Sigmoid colon (tissue), 4 donors: ENCODE data around the gene JAM3.

Experiments
- POLR2AphosphoS5 ChIP-seq, 4 donors: sonication (generic); formaldehyde crosslinking; IDR thresholded peaks; one replicate each; pipeline ENCODE4 v1.6.1; 2017; ENCODE audit warnings: antibody characterized with exemption in 4 of 4
- TF ChIP-seq, protein P1 (sequence below), 4 experiments: fragments of 450-650 bp in 3 of 4; fragments of 200-600 bp in 1 of 4; IDR thresholded peaks; one replicate each; pipeline ENCODE4 v1.5.1; 2016 to 2019; ENCODE audit warnings: antibody characterized with exemption in 4 of 4, mild to moderate bottlenecking in 3 of 4, moderate library complexity in 2 of 4

DNA sequence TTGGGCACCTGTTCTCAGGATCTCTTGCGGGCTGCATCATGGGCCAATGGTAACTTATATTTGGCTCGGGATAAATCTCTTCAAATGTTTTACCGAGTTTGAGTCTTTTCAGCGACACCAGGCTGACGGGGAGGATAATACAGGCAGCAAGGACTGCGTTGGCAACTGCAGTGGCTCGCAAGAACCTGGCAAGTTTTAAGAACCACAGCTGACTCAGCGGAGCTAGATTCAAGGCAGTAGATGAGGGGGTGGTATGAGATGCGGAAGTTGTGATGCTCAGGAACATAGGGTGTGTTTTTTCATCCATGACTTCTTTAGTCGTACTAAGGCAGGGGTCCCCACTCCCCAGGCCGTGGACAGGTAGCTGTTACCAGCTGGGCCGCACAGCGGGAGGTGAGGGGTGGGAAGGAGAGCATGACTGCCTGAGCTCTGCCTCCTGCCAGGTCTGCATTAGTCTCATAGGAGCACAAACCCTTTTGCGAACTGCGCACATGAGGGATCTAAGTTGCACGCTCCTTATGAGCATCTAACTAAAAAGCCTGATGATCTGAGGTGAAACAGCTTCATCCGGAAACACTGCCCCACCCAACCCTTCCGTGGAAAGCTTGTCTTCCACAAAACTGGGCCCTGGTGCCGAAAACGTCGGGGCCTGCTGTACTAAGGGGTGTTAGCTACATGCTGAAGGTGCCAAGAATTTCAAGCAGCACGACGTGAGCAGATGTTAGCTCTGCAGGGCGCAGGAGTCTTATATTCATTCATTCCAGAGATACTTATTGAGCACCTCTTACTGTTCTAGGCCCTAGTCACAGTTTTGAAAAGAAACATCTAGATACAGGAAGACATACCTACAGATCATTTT, 6.4 kb upstream of the JAM3 start:
- TF ChIP-seq, protein P1, sequence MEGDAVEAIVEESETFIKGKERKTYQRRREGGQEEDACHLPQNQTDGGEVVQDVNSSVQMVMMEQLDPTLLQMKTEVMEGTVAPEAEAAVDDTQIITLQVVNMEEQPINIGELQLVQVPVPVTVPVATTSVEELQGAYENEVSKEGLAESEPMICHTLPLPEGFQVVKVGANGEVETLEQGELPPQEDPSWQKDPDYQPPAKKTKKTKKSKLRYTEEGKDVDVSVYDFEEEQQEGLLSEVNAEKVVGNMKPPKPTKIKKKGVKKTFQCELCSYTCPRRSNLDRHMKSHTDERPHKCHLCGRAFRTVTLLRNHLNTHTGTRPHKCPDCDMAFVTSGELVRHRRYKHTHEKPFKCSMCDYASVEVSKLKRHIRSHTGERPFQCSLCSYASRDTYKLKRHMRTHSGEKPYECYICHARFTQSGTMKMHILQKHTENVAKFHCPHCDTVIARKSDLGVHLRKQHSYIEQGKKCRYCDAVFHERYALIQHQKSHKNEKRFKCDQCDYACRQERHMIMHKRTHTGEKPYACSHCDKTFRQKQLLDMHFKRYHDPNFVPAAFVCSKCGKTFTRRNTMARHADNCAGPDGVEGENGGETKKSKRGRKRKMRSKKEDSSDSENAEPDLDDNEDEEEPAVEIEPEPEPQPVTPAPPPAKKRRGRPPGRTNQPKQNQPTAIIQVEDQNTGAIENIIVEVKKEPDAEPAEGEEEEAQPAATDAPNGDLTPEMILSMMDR (IDR thresholded peaks at IDR 0.05): no peak
- no peak for TF ChIP-seq POLR2AphosphoS5 (IDR thresholded peaks at IDR 0.05)
